NT2/D1 (cell line): ENCODE measurements around the gene CAMTA1.

Experiments
- SUZ12 ChIP-seq: IDR thresholded peaks from 2 replicates; pipeline ENCODE4 v1.6.1; 2011; ENCODE audit not compliant: insufficient read length, insufficient read depth; ENCODE audit errors: extremely low read depth
- YY1 ChIP-seq: IDR thresholded peaks from 2 replicates; pipeline ENCODE4 v1.6.1; 2011; ENCODE audit not compliant: insufficient read length, insufficient read depth

DNA sequence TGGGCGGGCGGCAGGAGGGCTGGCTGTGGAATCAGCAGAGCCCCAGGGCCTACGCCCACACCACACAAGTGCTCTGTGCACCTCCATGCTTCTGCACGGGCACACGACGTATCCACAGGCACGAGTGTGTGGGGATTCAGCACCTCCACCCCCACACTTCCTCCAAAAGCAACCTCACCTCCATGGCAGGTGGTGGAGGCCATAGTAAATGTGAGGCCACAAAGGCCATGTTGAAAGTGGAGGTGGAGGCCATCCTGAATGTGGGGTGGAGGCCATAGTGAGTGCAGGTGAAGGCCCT, 860.4 kb downstream of the CAMTA1 start:
- no peak for TF ChIP-seq SUZ12
- no peak for TF ChIP-seq YY1
